Thyroid gland (tissue), 4 donors: ENCODE results near the gene TNRC18. TPM values are rescaled to one million over a fixed set of nuclear protein-coding genes. Genes with fewer than 3 reads are reported as not detected.

Experiments used
- DNase-seq, 2 donors: peaks; one replicate each; pipeline ENCODE4 v3.0.0-alpha.2; 2019
- H3K27ac ChIP-seq, 3 donors: fragments of 200-600 bp; sonication (generic); 1 replicate in 2 of 3; 2 replicates in 1 of 3; pipeline ENCODE4 v1.5.1; 2016 to 2019; ENCODE audit warnings: mild to moderate bottlenecking in 1 of 3, moderate library complexity in 1 of 3
- H3K27me3 ChIP-seq: fragments of 200-600 bp; sonication (generic); one replicate; pipeline ENCODE4 v1.5.1; 2019
- H3K36me3 ChIP-seq, 2 donors: fragments of 200-600 bp; sonication (generic); one replicate each; pipeline ENCODE4 v1.5.1; 2016 to 2019
- H3K4me1 ChIP-seq, 2 donors: fragments of 200-600 bp; sonication (generic); one replicate each; pipeline ENCODE4 v1.5.1; 2017 to 2019
- H3K4me3 ChIP-seq, 3 donors: fragments of 200-600 bp; sonication (generic); replicated peaks in 1 of 3; 1 replicate in 2 of 3; 2 replicates in 1 of 3; pipeline ENCODE4 v1.5.1; 2016; ENCODE audit warnings: mild to moderate bottlenecking in 1 of 3
- H3K9me3 ChIP-seq: fragments of 200-600 bp; sonication (generic); one replicate; pipeline ENCODE4 v1.5.1; 2017
- POLR2A ChIP-seq, 2 donors: fragments of 450-650 bp; IDR thresholded peaks; one replicate each; pipeline ENCODE4 v1.6.1; 2017; ENCODE audit warnings: antibody characterized with exemption in 2 of 2, mild to moderate bottlenecking in 2 of 2, moderate library complexity in 1 of 2
- WGBS, 2 donors: methylation state at CpG; one replicate each; pipeline ENCODE4 v1.1.5; 2017; 5-methylcytosine and 5-hydroxymethylcytosine counted together
- intact Hi-C: fragments of 100-400 bp; cut with DNase I; formaldehyde crosslinking; loops from one replicate; pipeline ENCODE4 v1.15.1; 2023
- total RNA-seq, 4 donors: library from RNA; depleted of rRNA; stranded (reverse); fragments of >200 nt; gene quantifications; one replicate each; pipeline ENCODE4 v1.2.3, GENCODE V29; 2016
- TF ChIP-seq, protein P1 (sequence below), 6 experiments: fragments of 200-600 bp in 3 of 6; fragments of 450-650 bp in 3 of 6; sonication (generic) in 3 of 6; IDR thresholded peaks; one replicate each; pipeline ENCODE4 v1.5.1; 2016 to 2019; ENCODE audit warnings: antibody characterized with exemption in 6 of 6, mild to moderate bottlenecking in 2 of 6, inconsistent platforms in 1 of 6, moderate library complexity in 1 of 6

The TNRC18 gene
- total RNA-seq, 4 donors from 2014 or later, result 47.0 to 173 (median 94.8) TPM

DNA sequence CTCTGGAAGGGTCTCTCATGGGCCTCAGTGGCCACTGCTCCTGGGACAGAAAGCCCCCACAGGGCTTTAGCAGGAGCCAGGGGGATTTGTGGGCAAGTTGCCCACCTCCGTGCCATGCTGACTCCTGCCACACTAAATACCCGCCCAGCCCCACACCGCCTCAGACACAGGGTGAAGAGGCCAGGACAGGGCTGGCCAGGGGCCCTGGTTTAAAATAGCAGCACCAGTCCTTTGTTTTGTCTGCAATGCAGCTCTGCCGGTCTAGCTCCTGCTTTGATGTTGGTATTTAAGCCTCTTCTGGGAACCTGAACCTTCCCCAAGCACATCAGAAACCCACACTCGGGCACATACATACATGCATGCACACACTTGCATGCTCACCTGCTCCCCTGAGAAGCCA, 14.4 kb upstream of the TNRC18 start:
- 35 to 60% methylated on average over 2 to 5 of the region's 5 CpGs for WGBS, 2 donors
- TF ChIP-seq, protein P1, sequence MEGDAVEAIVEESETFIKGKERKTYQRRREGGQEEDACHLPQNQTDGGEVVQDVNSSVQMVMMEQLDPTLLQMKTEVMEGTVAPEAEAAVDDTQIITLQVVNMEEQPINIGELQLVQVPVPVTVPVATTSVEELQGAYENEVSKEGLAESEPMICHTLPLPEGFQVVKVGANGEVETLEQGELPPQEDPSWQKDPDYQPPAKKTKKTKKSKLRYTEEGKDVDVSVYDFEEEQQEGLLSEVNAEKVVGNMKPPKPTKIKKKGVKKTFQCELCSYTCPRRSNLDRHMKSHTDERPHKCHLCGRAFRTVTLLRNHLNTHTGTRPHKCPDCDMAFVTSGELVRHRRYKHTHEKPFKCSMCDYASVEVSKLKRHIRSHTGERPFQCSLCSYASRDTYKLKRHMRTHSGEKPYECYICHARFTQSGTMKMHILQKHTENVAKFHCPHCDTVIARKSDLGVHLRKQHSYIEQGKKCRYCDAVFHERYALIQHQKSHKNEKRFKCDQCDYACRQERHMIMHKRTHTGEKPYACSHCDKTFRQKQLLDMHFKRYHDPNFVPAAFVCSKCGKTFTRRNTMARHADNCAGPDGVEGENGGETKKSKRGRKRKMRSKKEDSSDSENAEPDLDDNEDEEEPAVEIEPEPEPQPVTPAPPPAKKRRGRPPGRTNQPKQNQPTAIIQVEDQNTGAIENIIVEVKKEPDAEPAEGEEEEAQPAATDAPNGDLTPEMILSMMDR (IDR thresholded peaks at IDR 0.05), result no peak
- no peak for TF ChIP-seq POLR2A (IDR thresholded peaks at IDR 0.05)

DNA sequence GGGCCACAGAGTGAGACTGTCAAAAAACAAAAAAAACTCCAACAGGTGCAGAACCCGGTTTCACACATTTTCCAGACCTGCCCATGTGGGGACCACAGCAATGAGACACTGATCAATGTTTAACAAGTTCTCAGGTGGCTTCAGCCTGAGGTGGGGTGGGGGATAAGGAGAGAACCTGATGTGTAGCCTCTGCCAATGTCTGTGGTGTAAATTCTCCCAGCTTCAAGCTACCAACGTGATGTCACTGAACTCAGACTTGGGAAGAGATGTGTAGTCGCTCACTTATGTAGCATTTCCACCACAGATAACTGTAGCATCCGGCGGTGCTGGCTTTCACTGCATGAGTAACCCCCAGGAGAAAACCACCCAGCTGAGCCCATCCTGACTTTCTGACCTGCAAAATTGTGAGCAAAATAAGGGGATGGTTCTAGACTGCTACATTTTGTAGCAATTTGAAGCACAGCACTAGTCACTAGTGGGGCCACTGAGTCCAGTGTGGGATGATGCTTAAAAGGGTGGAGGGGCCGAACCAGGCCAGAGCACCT, 13.8 kb upstream of the TNRC18 start:
- Histone ChIP-seq H3K9me3 (no peaks in the 10 kb centered on the region), H3K36me3 (no peaks in the 10 kb centered on the region), H3K4me3 (no peak overlapping the region), H3K27me3 (no peaks in the 10 kb centered on the region), H3K27ac (peak overlapping the region; percentile 24 to 71 (median 29)), H3K4me1 (peaks cover 14 to 23% of the 10 kb centered on the region in 2 donors)
- WGBS, 2 donors, result 97 to 98% methylated on average over 6 of the region's 6 CpGs
- intact Hi-C loops, result no loop called here
- TF ChIP-seq, protein P1 (IDR thresholded peaks at IDR 0.05), result no peak
- TF ChIP-seq POLR2A (IDR thresholded peaks at IDR 0.05), result no peak
- no peak for DNase-seq

More for the DNA sequence above, 14.4 kb upstream of the TNRC18 start:
- peaks cover 14 to 23% of the 10 kb centered on the region in 2 donors for H3K4me1 ChIP-seq
- peak; percentile 83 to 84 for DNase-seq
- H3K36me3 ChIP-seq, result no peaks in the 10 kb centered on the region
- H3K27ac ChIP-seq, result peak overlapping the region; percentile 24 to 71 (median 37)
- no peak overlapping the region for H3K4me3 ChIP-seq
- H3K9me3 ChIP-seq, result no peaks in the 10 kb centered on the region
- H3K27me3 ChIP-seq, result no peaks in the 10 kb centered on the region
- intact Hi-C loops, result no loop called here

DNA sequence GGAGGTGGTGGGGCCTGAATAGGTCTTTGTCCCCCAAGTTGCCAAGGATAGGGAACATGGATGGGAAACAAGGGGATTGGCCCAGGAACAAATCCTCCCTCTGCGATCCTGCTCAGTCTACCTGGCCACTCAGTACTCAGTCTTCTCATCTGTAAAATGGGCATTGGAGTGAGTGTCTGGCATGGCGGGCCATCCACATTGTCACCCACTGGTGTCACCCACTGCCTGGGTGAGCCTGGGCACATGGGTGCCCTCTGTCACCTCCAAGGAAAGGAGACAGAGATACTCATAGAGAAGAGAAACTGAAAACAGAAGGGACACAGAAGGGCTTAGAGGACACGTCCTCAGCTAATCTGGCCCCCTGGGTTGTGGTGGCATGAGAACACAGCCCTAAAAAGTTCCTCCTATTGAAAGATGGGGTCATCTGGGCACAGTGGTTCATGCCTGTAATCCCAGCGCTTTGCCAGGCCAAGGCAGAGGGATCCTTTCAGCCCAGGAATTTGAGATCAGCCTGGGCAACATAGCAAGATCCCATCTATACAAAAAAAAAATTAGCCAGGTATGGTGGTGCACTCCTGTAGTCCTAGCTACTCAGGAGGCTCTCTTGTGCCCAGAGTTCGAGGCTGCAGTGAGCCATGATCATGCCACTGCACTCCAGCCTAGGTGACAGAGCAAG, 12.5 kb upstream of the TNRC18 start:
- no peak for TF ChIP-seq POLR2A (IDR thresholded peaks at IDR 0.05)
- TF ChIP-seq, protein P1 (IDR thresholded peaks at IDR 0.05), result no peak
- WGBS, 2 donors, result 96 to 97% methylated on average over 5 of the region's 5 CpGs
- no peak for DNase-seq
- intact Hi-C loops, result no loop called here
- no peaks in the 10 kb centered on the region for H3K36me3 ChIP-seq
- H3K9me3 ChIP-seq, result no peaks in the 10 kb centered on the region
- peak overlapping the region in 1 of 3 donors; percentile 3 for H3K27ac ChIP-seq
- peaks cover 14 to 23% of the 10 kb centered on the region in 2 donors for H3K4me1 ChIP-seq
- no peak overlapping the region for H3K4me3 ChIP-seq
- no peaks in the 10 kb centered on the region for H3K27me3 ChIP-seq

DNA sequence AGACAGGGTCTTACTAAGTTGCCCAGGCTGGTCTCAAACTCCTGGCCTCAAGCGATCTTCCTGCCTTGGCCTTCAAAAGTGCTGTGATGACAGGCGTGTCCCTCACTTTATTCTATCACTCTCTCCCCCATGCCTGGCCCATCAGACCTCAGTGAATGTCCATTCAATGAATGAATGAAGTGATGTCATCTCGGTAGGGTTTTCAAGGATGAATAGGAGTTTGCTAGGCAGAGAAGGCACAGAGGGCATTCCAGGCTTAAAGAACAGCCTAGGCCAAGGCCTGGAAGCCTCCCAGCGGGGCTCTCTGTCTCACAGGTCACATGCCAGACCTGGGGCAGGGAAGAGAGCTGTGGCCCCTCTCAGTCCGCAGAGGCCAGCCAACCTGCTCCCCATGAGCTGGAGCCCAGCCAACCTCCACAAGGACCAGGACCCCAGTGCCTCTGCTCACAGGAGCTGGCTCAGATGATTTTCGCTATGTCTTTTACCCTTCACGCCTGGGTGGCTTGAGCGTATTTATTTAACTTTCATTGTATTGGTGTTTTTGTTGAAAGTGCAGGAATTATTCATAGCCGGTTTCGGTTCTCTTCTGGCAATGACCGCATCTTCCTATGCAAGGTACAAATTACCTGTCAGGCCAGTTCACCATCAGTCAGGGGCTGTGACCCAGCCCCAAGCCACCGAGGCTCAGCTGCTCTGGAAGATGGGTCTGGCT, 11.8 kb upstream of the TNRC18 start:
- intact Hi-C loops, result no loop called here

More for the DNA sequence above, 11.8 kb upstream of the TNRC18 start:
- DNase-seq, result no peak
- H3K36me3 ChIP-seq, result no peaks in the 10 kb centered on the region
- no peaks in the 10 kb centered on the region for H3K9me3 ChIP-seq
- no peak for TF ChIP-seq POLR2A (IDR thresholded peaks at IDR 0.05)
- TF ChIP-seq, protein P1 (IDR thresholded peaks at IDR 0.05), result no peak
- no peaks in the 10 kb centered on the region for H3K27me3 ChIP-seq
- peak overlapping the region in 1 of 3 donors; percentile 3 for H3K27ac ChIP-seq
- no peak overlapping the region for H3K4me3 ChIP-seq
- WGBS, 2 donors, result 81 to 89% methylated on average over 12 of the region's 12 CpGs
- H3K4me1 ChIP-seq, result peaks cover 16 to 25% of the 10 kb centered on the region in 2 donors
